NCI-H2171 treated with DMSO at 0.1 percent for 48 hours (cell line): ENCODE results near the gene HCN2.
"Not testable (repeated sequence)": the region's sequence is repeated elsewhere in the genome, so short reads cannot be mapped to it uniquely, and the experiment has no call there.

ENCODE experiments used
- DNase-seq: peaks from one replicate; lab custom pipeline; 2025; lab: John Stamatoyannopoulos, UW

Gene HCN2

DNA sequence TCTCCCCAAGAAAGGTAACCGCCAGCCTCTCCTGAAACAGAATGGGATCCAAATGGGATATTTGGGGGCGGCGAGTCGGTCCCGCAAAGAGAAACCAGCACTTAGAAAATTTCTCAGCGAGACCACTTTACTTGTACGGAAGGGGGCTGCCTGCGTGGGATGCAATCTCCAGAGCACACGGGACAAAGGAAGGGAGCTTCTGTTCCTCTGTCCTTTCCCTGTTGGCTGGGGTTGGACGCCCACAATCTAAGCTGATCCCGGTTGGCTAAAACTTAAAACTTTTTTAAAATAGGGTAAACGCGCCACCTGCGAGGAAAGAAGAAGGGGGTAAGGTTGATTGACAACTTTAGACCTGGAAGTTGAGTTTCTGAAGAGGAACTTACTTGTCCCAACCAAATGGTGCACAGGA lies 18.1 kb upstream of the HCN2 start:
- DNase-seq, result peak; percentile 67

DNA sequence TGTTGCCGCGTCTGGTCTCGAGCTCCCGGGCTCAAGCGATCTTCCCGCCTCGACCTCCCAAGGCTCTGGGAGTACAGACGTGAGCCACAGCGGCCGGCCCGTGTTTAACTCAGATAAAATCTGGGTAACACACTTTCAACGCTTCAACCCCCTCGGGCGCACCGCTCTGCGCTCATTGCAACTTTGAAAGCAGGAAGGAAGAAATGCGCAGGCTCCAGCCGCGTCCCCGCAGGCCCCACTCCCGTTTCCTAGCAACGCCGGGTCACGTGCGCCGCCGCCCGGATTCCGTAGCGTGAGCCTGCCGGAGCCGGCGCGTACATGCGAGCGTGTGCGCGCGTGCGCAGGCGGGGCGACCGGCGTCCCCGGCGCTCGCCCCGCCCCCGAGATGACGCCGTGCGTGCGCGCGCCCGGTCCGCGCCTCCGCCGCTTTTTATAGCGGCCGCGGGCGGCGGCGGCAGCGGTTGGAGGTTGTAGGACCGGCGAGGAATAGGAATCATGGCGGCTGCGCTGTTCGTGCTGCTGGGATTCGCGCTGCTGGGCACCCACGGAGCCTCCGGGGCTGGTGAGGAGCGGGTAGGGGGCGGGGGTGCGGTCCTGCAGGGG lies 17.4 kb upstream of the HCN2 start, which contains the start of gene BSG:
TSS of gene BSG (plus strand) at position 457 of the 603 bp plus-strand sequence. CDS start at position 496, 39 bp downstream.
- peak; percentile 94 for DNase-seq

DNA sequence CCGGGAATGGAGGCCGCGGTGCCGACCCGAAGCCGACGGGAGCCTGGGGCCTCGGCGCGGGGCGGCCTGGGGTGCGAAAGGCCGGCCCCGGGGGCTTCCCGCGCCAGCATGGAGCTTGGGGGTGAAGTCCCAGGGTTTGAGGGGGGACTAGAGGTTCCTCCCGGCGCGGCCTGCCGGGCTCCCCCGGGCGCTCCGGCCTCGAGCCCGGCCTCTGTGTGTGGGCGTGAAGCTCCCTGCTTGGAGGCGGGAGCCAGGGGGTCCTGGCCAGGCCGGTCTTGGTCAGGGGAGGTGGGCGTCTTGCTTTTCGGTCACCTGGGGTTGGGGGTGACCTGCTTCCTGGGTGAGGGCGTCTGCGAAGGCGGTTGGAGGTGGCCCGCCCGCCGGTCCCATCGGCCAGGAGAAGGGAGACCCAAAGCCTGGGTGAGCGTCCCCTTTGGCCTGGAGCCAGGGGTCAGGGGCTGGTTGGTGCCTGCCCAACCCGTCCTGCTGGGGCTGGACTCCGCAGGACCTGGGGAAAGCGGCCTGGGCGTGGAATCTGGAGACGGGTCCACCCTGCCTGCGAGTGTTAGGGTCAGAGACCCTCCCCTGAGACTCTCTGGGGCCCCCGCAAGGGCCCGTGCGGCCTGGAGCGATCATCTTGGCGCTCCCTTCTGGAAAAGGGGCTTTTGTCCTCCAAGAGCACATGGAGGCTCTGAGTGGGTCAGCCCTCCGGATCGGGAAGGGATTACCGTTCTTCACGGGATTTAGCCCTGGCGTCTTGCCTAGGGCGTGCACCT lies 16.8 kb upstream of the HCN2 start:
- DNase-seq, result peak; percentile 40

GRCh38 chr19:573519-573825 lies 16.2 kb upstream of the HCN2 start:
- DNase-seq, result no peak

DNA sequence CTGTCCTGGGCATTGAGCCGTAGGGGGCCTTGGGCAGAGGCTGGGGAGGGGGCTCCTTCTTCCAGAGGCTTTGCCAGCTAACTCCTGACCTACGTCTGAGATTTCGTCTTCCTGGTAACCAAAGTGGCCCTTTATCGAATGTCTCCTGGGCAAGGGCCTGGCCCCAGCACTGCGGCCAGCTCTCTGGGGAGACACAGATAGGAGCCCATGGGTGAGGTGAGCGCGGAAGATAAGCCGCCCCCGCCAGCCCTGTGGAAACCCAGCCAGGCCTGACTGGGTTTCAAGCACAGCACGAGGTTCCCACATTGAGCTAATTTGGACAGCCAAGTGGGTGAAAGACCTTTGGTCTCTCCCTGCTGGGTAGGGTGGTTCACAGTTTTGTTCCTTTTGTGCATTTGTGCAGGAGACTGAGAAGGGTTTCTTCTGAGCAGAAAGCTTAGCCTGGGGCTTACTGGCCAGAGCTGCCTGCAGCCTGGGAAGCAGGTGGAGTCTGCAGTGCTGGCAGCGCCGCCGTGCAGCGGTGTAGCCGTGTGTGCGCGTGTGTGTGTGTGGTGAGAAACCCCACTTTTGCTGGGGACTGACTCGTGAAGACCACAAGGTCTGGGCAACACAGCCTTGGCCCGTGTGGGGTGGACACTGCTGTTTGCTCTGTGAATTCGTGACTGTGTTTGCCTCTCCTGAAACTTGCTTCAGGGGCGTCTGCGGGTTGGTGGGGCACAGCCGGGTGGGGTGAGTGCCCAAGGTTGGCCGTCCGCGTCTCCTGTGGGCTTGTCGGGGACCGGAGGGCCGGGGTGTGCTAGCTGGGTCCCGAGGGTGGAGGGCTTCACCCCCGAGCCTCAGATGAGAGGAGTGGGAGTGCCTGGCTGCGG lies 14.8 kb upstream of the HCN2 start:
- DNase-seq, result no peak

DNA sequence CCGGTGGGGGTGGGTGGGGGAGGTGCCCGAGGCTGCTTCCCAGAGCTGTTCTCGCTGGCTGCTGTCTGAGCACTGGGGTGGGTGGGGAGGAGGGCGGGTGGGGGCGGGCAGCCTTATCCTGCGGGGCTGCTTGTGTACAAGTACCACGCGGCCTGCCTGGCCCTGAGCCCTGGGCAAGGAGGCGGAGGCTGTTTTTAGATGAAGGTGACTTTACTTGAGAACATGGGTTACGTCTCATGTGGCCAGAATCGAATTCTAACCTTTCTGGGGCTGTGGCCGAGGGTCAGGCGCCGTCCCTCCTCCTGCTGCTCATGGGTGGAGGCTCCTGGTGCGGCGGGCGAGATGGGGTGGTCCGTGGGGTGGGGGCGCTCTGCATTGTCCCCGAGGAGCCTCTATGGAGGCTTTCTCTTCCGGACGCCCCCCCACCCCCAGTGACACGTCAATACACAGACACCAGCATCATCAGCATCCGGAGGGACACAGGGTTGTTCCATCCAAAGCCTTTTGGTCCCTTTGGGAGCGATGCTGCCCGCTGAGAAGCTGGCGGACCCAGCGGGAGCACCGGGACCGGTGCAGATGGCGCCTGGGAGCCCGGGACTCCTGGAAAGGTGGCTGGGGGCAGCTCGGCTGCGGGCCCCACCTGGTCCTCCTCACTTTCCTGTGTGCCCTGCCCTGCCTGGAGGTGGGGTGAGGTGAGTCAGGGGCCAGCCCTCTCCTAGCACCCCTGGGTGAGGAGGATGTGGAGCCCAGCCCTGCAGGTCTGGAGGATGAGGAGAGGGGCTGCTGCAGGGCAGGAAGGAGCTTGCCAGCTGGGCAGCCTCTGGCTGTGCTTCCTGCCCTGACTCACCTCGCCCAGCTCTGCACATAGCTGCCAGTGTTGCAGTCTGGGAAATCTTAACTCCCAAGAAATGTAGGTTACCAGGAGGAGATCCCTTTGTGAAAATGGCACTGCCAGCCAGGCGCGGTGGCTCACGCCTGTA lies 13.9 kb upstream of the HCN2 start:
- no peak for DNase-seq

DNA sequence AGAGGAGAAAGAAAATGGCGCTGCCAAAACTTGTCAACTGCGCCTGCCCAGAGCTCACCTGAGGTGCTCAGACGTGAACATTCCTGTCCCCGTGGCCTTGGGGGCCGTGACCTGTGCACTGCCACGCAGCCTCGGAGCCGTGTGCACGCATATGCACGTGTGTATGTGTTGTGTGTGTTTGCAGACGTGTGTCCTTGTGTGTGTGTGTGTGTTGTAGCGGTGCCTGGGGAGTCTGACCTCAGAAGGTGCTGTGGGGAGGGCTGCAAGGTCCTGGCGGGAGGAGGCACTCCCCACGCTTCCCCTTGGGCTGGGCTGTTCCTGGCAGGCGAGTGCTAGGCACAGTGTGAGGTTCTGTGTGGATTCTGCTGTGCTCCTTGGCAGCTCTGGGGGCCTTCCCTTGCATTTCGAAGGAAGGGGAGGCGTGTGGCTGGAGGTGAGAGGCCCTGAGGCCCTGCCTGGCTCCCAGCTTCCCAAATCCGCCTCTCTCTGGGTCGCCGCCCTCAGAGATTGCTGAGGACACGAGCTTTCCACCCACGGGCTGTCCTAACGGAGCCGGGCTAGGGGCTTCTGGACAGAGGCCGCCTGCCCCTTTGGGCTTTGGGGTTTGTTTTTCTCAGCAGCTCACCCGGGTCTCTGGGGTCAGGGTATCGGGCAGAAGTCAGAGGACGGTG lies 12.8 kb upstream of the HCN2 start:
- DNase-seq, result no peak

DNA sequence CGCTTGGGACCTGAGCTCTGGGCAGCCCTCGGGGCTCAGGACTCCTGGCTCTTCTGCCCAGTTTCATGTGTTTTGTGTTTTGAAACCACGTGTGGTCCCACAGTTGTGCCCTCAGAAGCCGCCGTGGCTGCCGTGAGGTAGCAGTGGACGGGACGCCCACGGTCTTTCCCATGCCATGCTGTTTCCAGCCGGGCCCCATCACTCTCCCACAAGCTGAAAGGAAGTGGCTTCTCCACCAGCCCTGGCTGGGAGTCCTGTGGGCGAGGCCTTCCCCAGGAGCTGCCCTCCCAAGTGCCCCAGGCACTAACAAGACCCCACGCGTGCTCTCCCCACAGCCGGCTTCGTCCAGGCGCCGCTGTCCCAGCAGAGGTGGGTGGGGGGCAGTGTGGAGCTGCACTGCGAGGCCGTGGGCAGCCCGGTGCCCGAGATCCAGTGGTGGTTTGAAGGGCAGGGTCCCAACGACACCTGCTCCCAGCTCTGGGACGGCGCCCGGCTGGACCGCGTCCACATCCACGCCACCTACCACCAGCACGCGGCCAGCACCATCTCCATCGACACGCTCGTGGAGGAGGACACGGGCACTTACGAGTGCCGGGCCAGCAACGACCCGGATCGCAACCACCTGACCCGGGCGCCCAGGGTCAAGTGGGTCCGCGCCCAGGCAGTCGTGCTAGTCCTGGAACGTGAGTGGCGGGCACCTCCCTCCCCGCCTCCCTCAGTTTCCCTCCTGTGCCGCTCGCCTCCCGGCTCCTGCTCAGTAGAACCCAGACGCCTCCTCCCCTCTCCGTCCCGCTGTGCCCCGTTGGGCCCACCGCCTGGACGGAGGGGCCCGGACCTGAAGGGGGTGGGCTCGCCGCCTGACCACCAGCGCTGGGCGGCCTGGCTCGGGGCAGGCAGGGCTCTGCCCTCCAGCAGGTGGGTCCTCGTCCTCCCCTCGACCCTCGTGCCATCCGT lies 12.0 kb upstream of the HCN2 start:
- no peak for DNase-seq

- DNase-seq, result no peak
These were observed 10.4 kb upstream of the HCN2 start for GRCh38 chr19:579111-579841.

DNA sequence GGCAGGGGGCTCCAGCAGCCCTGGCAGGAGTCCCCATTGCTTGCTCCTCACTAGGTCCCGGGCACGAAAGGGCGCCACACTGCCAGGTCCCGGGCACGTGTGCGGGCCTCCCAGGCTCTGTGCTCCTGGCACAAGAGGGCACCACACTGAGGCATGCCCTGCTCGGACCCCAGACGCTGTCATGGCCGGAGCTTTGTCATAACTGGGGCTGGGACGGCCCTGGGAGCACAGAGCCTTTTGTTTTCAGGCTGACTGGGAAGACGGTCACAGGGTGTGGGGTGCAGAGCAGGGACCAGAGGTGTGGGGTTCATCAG lies 9.9 kb upstream of the HCN2 start:
- no peak for DNase-seq

DNA sequence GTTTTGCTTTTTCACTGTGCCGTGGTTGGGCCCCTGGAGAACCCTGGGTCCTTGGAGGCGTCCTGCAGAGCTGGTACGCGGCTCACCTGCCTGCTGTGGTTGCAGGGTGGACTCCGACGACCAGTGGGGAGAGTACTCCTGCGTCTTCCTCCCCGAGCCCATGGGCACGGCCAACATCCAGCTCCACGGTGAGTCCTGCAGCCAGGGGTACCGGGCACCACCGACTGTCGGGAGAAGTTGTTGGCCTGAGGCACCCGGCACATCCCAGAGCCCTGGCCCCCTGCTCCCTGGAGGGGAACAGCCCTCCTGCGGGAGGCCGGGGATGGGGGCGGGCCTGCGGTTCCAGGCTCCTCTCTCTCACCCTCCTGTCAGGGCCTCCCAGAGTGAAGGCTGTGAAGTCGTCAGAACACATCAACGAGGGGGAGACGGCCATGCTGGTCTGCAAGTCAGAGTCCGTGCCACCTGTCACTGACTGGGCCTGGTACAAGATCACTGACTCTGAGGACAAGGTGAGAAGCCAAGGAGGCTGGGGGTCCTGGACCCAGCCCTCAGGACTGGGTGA lies 9.3 kb upstream of the HCN2 start:
- DNase-seq, result no peak

DNA sequence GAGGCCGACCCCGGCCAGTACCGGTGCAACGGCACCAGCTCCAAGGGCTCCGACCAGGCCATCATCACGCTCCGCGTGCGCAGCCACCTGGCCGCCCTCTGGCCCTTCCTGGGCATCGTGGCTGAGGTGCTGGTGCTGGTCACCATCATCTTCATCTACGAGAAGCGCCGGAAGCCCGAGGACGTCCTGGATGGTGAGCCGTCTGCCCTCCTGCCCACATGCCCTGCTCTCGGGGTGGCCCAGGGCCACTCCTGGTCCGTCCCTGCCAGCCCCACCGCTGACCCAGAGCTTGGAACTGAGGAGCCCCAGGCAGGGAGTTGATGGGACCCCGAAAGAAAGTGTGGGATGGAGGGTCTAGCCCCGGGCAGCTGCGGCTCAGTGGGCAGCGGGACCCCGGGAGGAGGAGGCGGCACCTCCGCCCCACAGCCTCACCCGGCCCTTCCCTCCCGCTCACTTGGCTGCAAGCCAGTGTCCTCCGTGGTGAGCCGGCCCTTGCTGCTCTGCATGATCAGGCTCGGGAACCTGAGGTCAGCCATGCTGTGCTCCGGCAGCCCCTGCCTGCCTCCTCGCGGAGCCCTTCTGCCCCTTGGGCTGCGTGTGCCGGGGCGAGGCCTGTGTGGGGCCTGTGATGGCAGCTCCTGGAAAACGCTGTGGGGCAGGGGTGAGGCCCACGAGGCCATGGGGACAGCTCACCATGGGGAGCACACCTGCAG lies 8.1 kb upstream of the HCN2 start:
- DNase-seq, result no peak

DNA sequence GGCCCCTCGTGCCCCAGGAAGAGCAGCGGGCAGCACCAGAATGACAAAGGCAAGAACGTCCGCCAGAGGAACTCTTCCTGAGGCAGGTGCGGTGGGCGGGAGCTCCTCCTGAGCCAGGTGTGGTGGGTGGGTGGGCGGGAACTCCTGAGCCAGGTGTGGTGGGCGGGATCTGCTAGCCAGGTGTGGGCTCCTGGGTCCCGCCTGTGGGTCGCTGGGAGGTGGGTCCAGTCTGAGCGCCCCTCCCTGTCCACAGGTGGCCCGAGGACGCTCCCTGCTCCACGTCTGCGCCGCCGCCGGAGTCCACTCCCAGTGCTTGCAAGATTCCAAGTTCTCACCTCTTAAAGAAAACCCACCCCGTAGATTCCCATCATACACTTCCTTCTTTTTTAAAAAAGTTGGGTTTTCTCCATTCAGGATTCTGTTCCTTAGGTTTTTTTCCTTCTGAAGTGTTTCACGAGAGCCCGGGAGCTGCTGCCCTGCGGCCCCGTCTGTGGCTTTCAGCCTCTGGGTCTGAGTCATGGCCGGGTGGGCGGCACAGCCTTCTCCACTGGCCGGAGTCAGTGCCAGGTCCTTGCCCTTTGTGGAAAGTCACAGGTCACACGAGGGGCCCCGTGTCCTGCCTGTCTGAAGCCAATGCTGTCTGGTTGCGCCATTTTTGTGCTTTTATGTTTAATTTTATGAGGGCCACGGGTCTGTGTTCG lies 7.0 kb upstream of the HCN2 start:
- no peak for DNase-seq

DNA sequence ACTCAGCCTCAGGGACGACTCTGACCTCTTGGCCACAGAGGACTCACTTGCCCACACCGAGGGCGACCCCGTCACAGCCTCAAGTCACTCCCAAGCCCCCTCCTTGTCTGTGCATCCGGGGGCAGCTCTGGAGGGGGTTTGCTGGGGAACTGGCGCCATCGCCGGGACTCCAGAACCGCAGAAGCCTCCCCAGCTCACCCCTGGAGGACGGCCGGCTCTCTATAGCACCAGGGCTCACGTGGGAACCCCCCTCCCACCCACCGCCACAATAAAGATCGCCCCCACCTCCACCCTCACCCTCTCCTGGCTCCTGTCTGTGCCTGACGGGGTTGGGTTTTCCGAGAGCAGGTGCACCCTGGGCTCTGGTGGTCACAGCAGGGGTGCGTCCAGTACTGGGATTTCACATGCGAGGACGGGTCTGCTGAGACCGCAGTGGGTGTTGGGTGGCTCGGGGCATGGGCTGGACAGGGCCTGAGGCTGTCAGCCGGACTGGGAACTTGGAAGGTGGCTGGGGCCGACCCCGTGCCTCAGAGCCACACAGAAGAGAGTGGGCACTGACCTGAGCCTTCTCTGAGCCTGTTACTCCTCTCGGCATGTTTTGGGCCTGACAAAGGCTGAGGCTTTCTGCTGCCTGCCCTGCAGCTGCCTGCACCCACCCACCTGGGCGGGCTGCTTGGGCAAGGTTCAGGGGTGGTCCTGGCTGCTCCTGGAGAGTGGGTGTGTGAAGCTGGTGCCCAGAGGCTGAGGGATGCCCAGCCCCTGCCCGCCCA lies 6.3 kb upstream of the HCN2 start:
- DNase-seq, result no peak

DNA sequence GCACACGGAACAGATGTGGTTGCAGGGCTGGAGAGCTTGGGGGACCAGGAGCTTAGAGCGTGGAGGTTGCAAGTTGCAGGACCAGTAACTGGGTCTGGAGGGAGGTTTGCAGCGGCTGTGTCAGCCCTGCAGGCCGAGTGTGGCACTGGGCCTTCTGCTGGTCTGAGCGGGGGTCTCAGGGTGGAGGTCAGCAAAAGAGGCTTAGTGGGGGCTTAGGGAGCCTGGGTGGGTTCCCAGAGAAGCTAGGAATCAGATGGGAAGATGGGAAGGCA lies 5.8 kb upstream of the HCN2 start:
- DNase-seq, result no peak

- DNase-seq, result peak; percentile 43
These were observed 5.3 kb upstream of the HCN2 start for GRCh38 chr19:584240-585001.

DNA sequence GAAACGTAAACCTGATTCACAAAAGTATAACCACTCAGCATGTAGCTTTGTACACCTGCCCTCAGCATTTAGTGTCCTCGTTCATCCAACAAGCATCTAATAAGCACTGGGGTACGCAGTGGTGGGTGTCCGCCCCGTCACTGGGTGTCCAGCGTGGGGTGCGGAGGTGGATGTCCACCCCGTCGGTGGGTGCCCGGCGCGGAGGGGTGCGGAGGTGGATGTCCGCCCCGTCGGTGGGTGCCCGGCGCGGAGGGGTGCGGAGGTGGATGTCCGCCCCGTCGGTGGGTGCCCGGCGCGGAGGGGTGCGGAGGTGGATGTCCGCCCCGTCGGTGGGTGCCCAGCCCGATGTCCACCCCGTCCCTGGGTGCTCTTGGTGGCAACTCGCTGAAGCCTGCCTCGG lies 4.5 kb upstream of the HCN2 start:
- not testable (repeated sequence) for DNase-seq
